Mammary epithelial cell (primary cell): ENCODE results near the gene HDAC4.

Experiments used
- CTCF ChIP-seq, 2 donors: IDR thresholded peaks in 1 of 2; conservative IDR thresholded peaks in 1 of 2; 2 replicates each; pipeline ENCODE4 v1.5.1; 2011 to 2012; ENCODE audit warnings: inconsistent platforms in 2 of 2, low read length in 2 of 2, mild to moderate bottlenecking in 2 of 2, control low read depth in 1 of 2, low read depth in 1 of 2; ENCODE audit not compliant: insufficient read depth in 1 of 2; ENCODE audit errors: extremely low read depth in 1 of 2
- EZH2 ChIP-seq: IDR thresholded peaks from 2 replicates; pipeline ENCODE4 v1.6.1; 2012; ENCODE audit warnings: low read length, inconsistent platforms, borderline replicate concordance

GRCh38 chr2:239103125-239104098, 297.4 kb downstream of the HDAC4 start:
- TF ChIP-seq CTCF (conservative IDR thresholded peaks at IDR 0.05 in 1 of 2, IDR thresholded peaks at IDR 0.05 in 1 of 2; ENCODE audit: extremely low read depth in 1 of 2, insufficient read depth in 1 of 2, low read depth in 1 of 2, low read length in 2 of 2) (no peak), EZH2 (no peak)
